HG02840 (cell line): ENCODE measurements around the gene CD244.
"Not testable (repeated sequence)": the region's sequence is repeated elsewhere in the genome, so short reads cannot be mapped to it uniquely, and the experiment has no call there.

Experiments used
- ATAC-seq: cut with Tn5 transposase; IDR thresholded peaks from one replicate; pipeline ENCODE4 v1.9.1; 2021; ENCODE audit warnings: mild to moderate bottlenecking, moderate library complexity, moderate number of reproducible peaks; ENCODE audit not compliant: unreplicated experiment, low FRiP score

Gene CD244, protein sequence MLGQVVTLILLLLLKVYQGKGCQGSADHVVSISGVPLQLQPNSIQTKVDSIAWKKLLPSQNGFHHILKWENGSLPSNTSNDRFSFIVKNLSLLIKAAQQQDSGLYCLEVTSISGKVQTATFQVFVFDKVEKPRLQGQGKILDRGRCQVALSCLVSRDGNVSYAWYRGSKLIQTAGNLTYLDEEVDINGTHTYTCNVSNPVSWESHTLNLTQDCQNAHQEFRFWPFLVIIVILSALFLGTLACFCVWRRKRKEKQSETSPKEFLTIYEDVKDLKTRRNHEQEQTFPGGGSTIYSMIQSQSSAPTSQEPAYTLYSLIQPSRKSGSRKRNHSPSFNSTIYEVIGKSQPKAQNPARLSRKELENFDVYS

DNA sequence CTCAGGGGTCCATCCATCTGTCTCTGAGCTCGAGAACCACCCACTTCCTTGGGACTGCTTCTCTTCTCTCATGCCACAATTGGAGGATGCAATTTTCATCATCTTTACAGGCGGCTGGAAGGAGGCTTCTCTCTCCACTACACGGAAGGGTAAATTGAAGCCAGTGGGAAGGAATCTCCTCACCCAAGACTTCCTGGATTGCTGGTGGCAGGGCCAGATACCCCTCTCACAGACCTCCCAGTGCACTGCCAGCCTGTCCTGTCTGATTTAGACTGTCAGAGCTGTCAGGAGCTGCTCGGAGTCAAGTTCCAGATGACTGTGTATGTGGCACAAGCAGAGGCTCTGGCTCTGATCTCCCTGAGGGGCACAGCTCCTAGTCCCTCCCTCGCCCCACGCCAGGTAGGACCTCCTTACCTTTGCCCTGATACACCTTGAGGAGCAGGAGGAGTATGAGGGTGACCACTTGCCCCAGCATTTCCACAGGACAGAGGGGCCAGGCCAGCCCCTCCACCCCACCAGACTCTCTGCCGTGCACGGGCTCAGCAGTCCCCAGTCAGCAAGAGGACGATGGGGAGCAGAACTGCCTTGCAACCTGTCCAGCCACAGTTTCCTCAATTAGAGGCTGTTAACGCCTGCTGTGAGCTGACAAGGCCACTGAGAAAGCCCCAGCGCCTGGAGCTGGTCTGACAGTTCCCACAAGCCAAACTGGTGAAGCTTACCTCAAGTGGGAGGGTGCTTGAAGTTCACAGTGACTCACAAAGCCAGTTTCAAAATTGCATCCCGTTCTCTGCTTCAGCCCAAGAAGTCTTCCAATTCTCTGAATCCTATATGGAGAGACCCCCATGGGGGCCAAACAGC, at the start of gene CD244:
Gene CD244, minus strand, starts transcription at position 685 of the 858 bp plus-strand sequence. Its CDS starts 210 bp downstream, at position 475.
- peak; percentile 62 for ATAC-seq

DNA sequence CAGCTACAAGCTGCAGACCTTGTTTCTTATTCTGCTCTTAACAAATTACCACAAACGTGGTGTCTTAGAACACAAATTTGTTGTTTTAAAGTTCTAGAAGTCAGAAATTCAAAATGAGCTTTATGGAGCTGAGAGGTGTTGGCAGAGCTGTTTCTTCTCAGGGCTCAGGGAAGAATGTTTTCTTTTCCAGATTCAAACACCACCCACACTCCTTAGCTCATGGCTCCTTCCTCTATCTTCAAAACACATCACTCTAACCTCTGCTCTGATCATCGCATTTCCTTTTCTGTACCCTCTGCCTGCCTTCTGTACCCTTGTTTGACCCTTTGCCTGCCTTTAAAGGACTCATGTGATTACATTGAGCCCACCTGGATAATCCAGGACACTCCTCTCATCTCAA, 49.2 kb upstream of the CD244 start:
- no peak for ATAC-seq

DNA sequence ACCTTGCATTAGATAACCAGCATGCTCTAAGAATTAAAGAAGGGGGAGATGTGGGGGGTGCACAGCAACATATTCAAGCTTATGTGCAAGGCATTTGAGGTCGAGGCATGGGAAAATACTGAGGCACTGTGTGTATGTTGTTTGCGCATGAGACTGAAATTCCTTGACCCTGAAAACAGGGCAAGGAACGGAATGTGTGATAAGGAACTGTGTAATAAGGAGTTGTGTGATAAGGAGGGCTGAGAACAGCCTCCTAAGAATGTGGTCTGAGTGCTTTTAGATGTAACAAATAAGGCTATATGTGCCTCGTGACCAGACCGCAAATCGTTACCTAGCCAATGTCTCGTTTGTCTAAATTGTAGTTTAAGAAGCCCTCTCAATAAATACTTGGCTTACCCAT, 48.8 kb upstream of the CD244 start:
- ATAC-seq, result no peak

DNA sequence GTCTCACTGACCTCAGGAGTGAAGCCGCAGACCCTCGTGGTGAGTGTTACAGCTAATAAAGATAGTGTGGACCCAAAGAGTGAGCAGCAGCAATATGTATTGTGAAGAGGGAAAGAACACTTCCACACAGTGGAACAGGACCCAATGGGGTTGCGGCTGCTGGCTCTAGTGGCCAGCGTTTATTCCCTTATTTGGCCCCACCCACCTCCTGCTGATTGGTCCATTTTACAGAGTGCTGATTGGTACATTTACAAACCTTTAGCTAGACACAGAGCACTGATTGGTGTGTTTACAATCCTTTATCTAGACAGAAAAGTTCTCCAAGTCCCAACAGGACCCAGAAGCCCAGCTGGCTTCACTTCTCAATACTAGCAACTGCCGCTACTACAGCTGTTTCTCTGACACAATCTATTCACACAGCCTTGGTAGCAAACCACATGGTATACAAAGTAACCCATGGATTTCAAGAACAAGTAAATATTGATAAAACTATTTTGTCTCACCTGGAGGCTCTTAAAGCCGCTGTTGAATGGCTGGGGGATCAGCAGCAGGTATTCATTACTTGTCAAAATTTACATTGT, 47.6 kb upstream of the CD244 start:
- no peak for ATAC-seq

DNA sequence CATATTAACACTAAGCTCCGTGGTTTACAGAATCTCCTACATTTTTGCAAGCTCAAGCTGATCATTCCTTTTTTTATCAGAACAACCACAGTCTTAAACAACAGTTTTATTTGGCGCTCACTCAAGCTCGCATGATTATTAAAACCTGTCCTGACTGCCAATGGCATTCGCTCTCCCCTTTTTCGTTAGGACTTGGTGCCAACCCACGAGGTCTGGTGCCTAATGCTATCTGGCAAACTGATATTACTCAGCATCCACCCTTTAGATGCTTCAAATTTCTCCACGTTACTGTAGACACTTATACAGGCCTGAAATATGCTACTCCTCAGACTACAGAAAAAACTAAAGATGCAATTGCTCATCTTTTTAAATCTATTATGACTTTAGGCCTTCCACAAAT, 45.3 kb upstream of the CD244 start:
- no peak for ATAC-seq

DNA sequence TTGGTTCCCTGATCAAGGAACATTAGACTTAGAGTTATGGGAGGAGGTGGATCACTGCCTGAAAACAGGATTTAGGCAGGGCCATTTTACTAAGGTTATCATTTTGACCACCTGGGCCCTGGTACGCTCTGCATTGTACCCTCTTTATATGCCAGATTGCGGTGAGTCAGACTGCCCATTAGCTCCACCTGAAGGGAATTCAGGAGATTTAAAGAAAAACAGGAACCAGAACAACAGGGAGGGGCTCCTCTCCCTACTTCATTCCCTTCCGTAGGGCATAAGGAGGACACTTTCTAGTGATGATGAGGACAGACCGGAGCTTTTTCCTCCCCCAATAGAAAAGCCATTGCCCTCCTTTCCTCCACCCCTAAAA, 42.9 kb upstream of the CD244 start:
- no peak for ATAC-seq

DNA sequence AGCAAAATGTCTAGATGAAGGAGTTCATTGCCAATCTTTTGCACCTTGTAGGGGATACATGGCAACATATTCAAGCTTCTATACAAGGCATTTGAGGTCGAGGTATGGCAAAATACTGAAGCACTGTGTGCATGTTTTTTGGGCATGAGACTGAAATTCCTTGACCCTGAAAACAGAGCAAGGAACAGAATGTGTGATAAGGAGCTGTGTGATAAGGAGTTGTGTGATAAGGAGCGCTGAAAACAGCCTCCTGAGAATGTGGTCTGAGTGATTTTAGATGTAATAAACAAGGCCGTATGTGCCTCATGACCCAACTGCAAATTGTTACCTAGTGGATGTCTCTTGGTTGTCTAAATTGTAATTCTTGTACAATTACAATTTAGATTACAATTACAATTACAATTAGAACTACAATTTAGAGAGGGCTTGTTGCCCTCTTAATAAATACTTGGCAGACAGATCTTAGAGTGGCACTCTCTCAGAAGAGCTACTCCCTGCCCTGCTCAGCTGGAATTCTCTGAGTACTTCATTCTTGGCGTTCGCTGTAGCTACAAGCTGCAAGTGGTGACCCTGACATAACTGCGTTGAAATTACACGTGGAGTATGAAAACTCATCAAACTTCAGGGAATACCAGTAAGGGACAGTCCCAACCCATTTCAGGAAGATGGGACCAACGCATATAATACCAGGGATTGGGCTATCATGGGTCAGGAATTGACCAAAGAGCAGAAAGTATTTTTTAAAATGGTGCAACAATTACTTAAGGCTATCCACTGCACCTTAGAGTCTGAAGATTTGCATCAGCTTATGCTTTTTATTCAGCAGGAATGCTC, 42.3 kb upstream of the CD244 start:
- ATAC-seq, result no peak

DNA sequence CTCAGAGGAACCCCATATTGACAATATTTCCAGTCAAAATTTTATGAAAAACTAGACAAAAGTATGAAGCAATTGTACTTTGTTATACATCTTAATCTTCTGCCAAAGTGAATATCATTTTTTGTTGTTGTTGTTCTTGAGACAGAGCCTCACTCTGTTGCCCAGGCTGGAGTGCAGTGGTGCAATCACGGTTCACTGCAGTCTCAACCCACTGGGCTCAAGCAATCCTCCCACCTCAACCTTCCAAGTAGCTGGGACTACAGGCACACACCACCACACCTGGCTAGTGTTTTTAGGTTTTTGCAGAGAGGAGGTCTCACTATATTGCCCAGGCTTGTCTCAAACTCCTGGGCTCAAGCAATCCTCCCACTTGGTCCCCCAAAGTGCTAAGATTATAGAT, 39.6 kb upstream of the CD244 start:
- ATAC-seq, result not testable (repeated sequence)

DNA sequence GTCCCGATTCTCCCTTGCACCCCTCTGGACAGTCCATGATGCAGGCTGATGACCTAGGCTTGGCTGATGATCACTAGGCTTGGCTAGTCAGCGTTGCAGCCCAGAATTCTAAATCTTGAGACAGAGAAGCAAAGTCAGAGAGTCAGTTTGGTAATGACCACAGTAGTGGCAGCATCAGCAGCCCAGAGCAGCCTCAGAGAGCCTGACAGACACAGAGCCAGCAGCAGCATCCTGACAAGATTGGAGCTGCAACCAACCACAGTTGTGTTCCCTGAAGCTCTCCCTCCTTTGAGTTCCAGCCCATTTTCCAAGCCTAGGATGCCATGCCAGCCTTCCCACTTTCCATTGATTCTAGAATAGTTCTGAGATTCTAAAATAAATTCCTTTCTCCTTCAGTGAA, 39.1 kb upstream of the CD244 start:
- no peak for ATAC-seq

DNA sequence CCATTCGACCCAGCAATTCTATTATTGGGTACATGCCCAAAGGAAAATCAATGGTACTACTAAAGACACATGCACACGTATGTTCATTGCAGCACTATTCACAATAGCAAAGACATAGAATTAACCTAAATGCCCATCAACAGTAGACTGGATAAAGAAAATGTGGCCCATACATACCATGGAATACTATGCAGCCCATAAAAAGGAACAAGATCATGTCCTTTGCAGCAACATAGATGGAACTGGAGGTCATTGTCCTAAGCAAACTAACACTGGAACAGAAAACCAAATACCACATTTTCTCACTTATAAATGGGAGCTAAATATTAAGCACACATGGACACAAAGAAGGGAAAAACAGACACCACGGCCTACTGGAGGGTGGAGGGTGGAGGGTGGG, 38.0 kb upstream of the CD244 start:
- ATAC-seq, result not testable (repeated sequence)

DNA sequence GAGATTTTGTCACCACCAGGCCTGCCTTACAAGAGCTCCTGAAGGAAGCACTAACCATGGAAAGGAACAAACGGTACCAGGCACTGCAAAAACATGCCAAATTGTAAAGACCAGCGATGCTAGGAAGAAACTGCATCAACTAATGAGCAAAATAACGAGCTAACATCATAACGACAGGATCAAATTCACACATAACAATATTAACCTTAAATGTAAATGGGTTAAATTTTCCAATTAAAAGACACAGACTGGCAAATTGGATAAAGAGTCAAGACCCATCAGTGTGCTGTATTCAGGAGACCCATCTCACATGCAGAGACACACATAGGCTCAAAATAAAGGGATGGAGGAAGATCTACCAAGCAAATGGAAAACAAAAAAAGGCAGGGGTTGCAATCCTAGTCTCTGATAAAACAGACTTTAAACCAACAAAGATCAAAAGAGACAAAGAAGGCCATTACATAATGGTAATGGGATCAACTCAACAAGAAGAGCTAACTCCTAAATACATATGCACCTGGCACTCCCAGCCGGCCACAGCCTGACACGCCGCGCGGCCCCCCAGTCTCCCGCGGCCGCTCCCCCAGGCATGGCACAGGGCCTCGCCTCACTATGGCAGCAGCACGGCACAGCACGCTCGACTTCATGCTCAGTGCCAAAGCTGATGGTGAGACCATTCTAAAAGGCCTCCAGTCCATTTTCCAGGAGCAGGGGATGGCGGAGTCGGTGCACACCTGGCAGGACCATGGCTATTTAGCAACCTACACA, 31.9 kb upstream of the CD244 start:
- ATAC-seq, result not testable (repeated sequence)

DNA sequence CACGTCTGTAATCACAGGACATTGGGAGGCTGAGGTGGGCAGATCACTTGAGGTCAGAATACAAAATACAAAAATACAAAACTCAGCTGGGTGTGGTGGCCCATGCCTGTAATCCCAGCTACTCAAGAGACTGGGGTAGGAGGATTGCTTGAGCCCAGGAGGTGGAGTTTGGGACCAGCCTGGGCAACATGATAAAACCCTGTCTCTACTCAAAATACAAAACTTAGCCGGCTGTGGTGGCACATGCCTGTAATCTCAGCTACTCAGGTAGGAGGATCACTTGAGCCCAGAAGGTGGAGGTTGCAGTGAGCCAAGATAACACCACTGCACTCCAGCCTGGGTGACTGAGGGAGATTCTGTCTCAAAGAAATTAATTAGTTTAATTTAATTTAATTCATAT, 28.8 kb upstream of the CD244 start:
- ATAC-seq, result no peak

DNA sequence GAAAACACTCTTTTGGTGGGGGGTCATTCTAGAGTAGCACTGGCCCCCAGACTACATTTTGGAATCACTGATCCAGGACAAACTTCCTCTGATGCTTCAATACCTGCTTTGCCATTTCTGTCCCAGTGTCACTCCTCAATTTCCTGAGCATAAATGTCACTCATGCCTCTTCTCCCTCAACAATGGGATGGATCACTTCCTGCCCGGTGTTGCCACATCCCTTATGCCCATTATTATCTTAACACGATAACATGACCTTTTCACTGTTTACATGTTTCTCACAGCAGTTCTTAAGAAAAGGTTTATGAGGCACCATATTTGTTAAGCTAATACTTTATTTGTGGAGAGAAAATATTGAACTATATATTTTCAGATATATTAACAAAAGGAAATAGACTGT, 26.2 kb upstream of the CD244 start:
- no peak for ATAC-seq

DNA sequence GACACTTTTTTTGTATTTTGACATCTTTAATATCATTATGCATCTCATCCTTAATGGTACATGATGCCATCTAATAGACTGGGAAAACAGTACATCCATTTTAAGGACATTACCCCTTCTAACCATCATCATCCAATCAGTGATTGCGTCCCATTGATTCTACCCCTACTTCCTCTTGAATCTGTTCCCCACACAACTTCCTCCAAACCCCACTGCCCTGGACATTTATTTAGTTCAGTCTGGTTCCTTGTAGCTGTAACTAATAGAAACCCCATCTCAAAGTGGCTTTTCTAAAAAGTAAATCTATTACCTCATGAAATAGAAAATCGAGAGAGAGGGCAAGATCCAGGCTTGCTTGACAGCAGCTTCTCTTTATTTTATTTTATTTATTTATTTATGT, 24.4 kb upstream of the CD244 start:
- ATAC-seq, result no peak

DNA sequence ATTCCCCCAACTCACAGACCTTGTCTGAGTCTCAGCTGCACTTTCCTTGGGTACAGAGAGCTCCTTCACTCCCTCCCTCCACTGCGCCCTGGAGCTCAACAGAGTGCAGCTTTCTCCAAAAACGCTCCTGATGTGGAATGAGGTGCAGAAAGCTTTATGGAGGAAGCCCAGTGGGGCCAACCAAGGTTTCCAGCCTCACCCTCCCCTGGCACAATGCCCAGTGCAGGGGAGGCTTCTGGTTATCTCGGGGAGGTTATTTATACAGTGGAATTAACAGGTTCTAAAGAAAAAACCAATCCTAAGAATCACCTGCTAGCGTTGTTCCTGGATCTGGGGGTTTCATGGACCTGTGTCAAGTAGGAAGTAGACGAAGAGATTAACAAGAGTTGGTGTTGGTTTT, 22.4 kb upstream of the CD244 start, which contains the start of gene ITLN1:
Gene ITLN1, minus strand, starts transcription at position 139 of the 400 bp plus-strand sequence. CDS start 303 bp downstream, outside the sequence.
- no peak for ATAC-seq

DNA sequence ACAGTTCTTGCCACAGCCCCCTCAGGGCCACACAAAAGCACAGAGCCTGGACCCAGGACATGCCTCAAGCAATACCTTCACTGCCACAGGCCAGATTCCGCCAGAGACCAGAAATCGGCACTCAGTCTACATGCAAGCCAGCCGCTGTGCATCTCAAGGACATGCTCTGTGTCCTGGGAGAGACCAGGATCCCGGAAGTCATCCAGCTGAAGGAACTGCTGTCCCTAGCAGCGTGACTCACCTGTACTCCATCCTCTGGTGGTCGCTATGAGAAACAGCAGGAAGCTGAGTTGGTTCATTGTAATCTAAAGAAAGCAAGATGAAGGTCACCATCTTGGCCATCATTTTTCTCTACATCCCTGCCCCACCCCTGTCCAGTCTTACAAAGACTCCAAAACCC, 21.9 kb upstream of the CD244 start:
- ATAC-seq, result no peak

DNA sequence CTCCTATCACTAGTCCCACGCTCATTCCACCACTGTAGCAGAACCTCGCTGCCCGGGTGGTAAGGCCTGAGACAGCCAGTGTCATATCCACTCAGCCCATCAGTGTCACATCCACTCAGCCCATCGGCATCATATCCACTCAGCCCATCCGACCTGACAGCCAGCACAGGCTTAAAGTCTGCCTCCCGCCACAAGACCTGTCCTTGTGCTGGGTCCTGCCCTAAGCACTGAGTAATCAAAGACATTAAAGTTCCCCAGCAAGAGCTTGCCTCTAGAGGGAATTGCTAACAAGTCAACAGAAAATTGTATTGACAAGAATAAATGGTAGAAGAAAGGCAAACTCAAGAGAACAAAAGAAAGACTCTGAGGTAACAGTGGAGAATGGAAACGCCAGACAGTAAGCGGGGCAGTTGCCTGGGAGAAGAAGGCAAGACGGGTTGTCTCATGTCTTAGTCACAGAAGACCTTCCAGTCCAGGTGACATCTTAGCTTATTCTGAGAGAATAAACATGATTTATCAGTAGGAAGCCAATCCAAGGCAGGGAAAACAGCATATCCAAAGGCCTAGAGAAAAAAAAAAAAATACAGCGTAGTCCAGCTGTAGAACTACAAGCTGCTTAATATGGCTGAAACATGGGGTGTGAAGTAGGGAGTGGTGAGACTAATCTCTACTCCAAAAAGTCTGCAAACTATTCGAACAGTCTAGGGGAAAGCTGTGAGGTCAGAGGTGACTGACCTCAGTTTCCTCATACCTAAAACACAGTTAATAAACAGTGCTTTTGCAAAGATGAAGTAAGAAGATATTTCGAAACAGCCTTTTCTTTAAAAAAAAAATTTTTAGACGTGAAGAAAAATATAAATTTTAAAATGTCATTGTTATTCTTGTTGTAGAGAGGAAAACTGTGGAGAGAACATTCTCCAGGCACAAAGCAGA, 21.2 kb upstream of the CD244 start:
- no peak for ATAC-seq

DNA sequence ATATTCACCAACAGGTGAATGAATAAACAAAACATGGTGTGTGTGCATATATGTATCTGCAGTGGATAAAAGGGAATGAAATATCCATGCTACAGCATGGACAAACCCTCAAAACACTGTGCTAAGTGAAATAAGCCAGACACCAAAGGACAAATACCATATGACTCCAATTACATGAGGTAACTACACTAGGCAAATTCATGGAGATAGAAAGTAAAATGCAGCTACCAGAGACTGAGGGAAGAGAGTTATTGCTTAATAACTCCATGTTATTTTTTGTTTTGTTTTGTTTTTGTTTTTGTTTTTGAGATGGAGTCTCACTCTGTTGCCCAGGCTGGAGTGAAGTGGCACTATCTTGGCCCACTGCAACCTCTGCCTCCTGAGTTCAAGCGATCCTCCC, 19.9 kb upstream of the CD244 start:
- ATAC-seq, result no peak

DNA sequence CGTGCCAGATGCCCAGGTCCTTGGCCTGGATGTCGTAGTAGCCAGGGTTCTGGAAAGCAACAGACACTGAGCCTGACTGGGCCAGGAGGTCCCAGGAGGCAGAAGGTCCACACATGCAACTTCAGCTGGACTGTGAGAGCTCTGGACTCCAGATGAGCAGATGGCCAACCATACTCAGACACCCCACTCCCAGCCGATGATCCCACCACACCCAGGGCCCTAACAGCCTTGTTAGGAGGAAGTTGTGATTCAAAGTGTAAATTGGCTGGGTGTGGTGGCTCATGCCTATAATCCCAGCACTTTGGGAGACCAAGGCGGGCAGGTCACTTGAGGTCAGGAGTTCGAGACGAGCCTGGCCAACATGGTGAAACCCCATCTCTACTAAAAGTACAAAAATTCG, 18.6 kb upstream of the CD244 start:
- ATAC-seq, result not testable (repeated sequence)
